NCI-H345 treated with DMSO at 0.1 percent for 48 hours (cell line): ENCODE results near the gene SERINC2.

Experiments used
- DNase-seq: peaks from one replicate; lab custom pipeline; 2025; ENCODE audit not compliant: unreplicated experiment; lab: John Stamatoyannopoulos, UW

SERINC2 gene

GRCh38 chr1:31432592-31433395 lies 19.8 kb downstream of the SERINC2 start:
- DNase-seq, result no peak

- no peak for DNase-seq
Observed at GRCh38 chr1:31433396-31433930, 20.4 kb downstream of the SERINC2 start.

DNA sequence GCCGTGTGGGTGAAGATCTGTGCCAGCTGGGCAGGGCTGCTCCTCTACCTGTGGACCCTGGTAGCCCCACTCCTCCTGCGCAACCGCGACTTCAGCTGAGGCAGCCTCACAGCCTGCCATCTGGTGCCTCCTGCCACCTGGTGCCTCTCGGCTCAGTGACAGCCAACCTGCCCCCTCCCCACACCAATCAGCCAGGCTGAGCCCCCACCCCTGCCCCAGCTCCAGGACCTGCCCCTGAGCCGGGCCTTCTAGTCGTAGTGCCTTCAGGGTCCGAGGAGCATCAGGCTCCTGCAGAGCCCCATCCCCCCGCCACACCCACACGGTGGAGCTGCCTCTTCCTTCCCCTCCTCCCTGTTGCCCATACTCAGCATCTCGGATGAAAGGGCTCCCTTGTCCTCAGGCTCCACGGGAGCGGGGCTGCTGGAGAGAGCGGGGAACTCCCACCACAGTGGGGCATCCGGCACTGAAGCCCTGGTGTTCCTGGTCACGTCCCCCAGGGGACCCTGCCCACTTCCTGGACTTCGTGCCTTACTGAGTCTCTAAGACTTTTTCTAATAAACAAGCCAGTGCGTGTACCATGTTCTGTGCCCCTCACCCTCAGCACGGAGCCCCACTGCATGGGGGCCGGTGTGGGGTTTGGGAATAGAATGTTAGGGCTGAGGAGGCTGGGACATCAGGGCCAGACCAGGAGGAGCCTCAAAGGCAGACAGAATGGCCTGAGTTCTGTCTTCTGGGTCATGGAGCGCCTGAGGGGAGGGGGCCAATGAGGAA lies 21.3 kb downstream of the SERINC2 start:
- no peak for DNase-seq

DNA sequence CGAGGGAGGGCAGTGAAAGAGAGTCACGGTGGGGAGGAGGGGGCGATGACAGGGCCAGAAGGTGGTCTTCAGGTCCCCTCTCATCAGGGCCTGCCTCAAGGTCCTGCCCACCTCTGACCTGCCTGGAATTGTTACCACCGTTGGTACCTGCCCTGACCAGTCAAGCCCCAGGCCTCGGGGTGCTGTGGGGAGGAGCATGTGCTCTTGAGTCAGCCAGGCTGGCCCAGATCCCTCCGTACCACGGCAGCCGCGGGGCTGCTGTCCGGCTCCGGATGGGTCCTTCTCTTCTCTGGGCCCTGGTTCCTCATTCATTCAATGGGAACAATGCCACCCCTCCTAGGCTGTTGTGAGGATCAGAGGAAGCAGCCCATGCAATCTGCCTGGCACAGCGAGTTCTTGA lies 22.0 kb downstream of the SERINC2 start:
- DNase-seq, result no peak

GRCh38 chr1:31435471-31436409 lies 22.7 kb downstream of the SERINC2 start:
- no peak for DNase-seq

GRCh38 chr1:31436596-31437432 lies 23.8 kb downstream of the SERINC2 start:
- no peak for DNase-seq

DNA sequence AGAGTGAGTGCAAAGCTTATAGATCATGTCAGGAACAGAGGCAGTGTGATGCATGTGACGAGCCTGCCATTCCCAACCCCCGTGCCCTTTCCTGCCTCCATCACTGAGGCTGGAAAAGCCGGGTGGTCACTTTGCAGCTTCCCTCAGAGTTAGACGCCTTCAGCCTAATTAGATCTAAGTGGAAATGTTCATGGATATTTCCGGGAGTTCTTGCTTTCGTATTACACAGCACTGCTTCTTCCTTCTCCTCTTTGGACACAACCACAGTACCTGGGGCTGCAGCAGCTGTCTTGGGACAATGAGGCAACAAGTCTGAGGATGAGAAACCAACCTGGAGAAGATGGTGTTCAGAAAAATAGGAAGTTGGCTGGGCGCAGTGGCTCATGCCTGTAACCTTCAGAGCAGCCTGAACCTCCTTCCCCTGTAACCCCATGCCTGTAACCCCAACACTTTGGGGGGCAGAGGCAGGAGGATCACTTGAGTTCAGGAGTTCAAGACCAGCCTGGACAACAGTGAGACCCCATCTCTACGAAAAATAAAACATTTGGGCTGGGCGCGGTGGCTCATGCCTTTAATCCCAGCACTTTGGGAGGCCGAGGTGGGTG lies 24.5 kb downstream of the SERINC2 start:
- no peak for DNase-seq

DNA sequence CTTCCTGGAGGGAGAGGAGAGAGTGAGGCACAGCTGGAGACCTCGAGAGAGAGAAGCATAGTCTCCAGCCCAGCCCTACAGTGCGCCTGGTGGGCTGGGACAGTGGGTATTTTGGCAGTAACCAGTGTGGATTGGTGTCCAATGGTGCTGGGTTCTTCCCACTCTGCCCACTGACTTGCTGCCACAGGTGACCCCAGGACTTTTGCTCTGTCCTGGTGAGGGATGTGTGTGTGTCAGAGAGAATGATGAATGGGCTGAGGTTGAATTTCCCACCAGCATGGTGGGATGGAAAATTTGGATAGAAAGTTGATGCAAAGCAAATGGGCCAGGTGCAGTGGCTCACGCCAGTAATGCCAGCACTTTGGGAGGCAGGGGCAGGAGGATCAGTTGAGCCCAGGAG lies 26.3 kb downstream of the SERINC2 start:
- no peak for DNase-seq

GRCh38 chr1:31441073-31441472 lies 28.1 kb downstream of the SERINC2 start:
- no peak for DNase-seq

GRCh38 chr1:31441558-31441957 lies 28.5 kb downstream of the SERINC2 start:
- no peak for DNase-seq

DNA sequence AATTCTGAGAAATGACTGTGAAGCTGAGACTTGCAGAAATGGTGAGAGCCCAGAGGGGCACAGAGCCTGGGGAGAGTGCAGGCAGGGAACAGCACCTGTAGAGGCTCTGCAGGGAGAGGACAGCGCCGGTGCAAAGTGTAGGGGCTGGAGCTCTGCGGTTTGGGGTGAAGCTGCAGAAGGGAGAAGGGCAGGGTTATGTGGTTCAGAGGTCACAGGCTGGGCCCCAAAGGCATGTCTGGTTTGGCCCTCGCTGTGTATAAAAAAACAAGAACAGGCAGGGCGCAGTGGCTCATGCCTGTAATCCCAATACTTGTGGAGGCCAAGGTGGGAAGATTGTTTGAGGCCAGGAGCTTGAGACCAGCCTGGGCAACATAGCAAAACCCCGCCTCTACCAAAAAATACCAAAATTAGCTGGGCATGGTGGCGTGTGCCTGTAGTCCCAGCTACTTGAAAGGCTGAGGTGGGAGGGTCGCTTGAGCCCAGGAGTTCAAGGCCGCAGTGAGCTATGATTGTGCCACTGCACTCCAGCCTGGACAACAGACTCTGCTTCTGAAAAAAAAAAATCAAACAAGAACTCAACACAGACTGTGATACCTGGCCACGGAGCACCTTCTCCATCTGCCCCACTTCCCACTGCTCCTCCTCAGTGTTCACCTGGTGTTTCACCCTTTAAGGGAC lies 29.1 kb downstream of the SERINC2 start:
- DNase-seq, result no peak

DNA sequence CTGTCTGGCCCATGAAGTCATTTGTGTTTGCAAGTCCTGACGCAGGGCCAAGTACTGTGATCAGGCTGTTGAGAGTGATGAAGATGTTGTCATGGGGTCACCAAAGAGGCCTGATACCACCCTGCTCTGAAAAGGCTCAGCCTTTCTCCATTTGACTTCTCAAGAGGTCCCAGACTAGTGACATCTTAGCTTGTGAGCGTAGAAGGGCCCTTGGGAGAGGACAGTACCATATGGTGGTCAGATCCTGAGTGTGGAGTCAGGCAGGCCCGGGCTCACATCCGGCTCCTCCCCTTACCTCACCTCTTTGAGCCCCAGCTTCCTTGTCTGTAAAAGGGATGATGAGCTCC lies 29.6 kb downstream of the SERINC2 start:
- no peak for DNase-seq

GRCh38 chr1:31443673-31444072 lies 30.7 kb downstream of the SERINC2 start:
- no peak for DNase-seq

DNA sequence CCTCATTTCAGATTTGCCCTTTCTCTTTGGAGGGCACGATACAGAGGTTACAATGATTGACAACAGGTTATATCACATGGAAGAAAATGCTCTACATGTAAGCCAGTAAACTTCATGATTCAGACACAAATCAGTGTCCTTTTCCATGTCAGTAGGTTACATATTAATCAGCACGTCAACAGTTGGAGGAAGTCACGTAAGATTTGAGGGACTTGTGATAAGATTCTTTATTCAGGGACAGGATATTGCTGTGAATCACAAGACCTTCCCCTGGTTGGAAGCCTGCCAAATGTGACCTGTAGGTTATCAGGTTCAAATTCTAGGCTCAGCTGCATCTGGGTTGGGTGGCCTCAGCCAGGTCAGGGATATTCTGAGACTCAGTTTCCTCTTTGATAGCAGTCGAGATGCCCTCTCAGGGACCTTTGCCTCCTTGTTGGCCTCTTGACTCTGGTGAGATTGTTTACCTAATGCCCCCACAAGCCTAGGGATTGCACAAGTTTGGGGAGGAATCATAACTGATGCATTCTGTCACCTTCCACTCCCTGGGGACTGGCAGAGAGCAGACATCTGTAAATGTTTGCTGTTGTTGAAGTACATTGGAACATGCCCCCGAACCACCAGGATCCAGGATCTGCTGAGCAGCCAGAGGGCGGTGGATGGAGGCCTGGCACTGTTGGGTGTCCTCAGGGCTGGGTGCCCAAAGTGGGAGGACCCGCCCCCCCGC lies 31.9 kb downstream of the SERINC2 start:
- DNase-seq, result no peak

GRCh38 chr1:31445951-31446350 lies 32.9 kb downstream of the SERINC2 start:
- no peak for DNase-seq

GRCh38 chr1:31447210-31447609 lies 34.2 kb downstream of the SERINC2 start:
- no peak for DNase-seq

- DNase-seq, result no peak
Observed at GRCh38 chr1:31453384-31454079, 40.5 kb downstream of the SERINC2 start.

GRCh38 chr1:31458287-31458896 lies 45.4 kb downstream of the SERINC2 start:
- no peak for DNase-seq
